IMR-90 (cell line): ENCODE data around the gene BST1. TPM values are rescaled to one million over a fixed set of nuclear protein-coding genes. Genes with fewer than 3 reads are reported as not detected.

ENCODE experiments used
- FOS ChIP-seq: fragments of 150-350 bp; IDR thresholded peaks from 2 replicates; pipeline ENCODE4 v1.6.1; 2016; ENCODE audit warnings: low read depth, low read length
- MAFK ChIP-seq: IDR thresholded peaks from 2 replicates; pipeline ENCODE4 v1.6.1; 2012; ENCODE audit warnings: low read depth, low read length, improper control_type of control experiment
- RAD21 ChIP-seq: IDR thresholded peaks from 2 replicates; pipeline ENCODE4 v1.6.1; 2012; ENCODE audit warnings: low read length, improper control_type of control experiment
- RCOR1 ChIP-seq: IDR thresholded peaks from 2 replicates; pipeline ENCODE4 v1.6.1; 2012; ENCODE audit warnings: mild to moderate bottlenecking, low read length, improper control_type of control experiment; ENCODE audit not compliant: insufficient replicate concordance
- SMC3 ChIP-seq: fragments of 150-350 bp; IDR thresholded peaks from 2 replicates; pipeline ENCODE4 v1.6.1; 2016; ENCODE audit warnings: low read depth, mild to moderate bottlenecking, antibody characterized with exemption, low read length, moderate library complexity
- USF2 ChIP-seq: fragments of 150-350 bp; IDR thresholded peaks from 2 replicates; pipeline ENCODE4 v1.6.1; 2017; ENCODE audit warnings: mild to moderate bottlenecking, antibody characterized with exemption, low read length, low read depth
- polyA plus RNA-seq, 3 experiments: library from polyadenylated mRNA; depleted of rRNA; stranded (reverse); fragments of >200 nt; gene quantifications; 2 replicates each; pipeline ENCODE4 v1.2.3, GENCODE V29; 2012; ENCODE audit warnings: low replicate concordance in 1 of 3
- total RNA-seq: library from RNA; depleted of rRNA; stranded (reverse); fragments of >200 nt; gene quantifications from 2 replicates; pipeline ENCODE4 v1.2.3, GENCODE V29; 2012

The BST1 gene
- total and polyA plus RNA-seq, 2 of the 4 experiments (the other 2 are of a cell fraction), result 6.6 to 11.1 TPM

DNA sequence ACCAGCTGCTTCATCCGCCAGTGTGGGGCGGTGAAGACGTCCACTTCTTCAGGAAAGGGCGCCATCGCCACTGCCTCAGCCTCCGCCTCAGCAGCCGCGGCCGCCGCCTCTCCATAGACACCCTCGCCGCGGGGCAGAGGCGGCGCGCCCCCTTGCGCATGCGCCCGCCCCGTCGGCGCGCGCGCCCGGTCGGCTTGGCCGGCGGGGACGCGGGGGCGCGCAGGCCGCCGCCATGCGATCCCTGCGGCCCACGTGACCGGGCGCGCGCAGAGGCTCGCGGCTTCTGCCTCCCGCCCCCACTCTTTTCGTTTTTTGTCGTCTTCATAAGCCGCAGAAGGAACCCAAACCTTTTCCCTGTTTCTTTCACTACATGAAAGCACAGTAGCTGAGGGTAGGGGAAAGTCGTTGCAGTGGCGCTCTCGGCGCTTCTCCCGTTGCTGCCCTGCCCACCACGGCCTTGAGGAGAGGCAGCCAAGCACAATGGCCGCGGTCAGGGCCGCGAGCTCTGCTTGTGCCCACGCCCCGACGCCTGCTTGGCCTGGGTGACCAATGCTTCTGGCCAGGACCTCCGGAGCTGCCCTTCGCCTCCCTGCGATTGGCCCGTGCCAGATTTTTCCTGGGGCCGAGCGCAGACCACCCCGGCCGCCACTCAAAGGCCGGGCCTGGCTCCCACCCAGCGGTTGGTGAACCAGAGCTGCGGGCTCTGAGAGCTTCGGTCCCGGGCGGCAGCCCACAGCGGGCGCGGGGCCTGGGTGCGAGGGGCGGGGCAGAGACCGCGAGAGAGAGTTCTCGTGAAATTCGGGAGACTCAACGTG lies 47.4 kb upstream of the BST1 start, which contains the start of gene FBXL5 (continued):
- TF ChIP-seq USF2 (peak; percentile 97), MAFK (no peak), FOS (no peak), RCOR1 (no peak), RAD21 (no peak), SMC3 (no peak)
